Ishikawa (cell line): ENCODE data around the gene FCMR.

Experiments used
- CEBPB ChIP-seq: IDR thresholded peaks from 2 replicates; pipeline ENCODE4 v1.6.1; 2012
- EP300 ChIP-seq: IDR thresholded peaks from 2 replicates; pipeline ENCODE4 v1.6.1; 2012; ENCODE audit warnings: borderline replicate concordance
- FOXM1 ChIP-seq: IDR thresholded peaks from 2 replicates; pipeline ENCODE4 v1.6.1; 2012; ENCODE audit warnings: low read depth, borderline replicate concordance
- MAX ChIP-seq: IDR thresholded peaks from 2 replicates; pipeline ENCODE4 v1.6.1; 2012
- RAD21 ChIP-seq: IDR thresholded peaks from 2 replicates; pipeline ENCODE4 v1.6.1; 2012; ENCODE audit warnings: low read depth
- REST ChIP-seq: IDR thresholded peaks from 2 replicates; pipeline ENCODE4 v1.6.1; 2012; ENCODE audit warnings: low read depth, mild to moderate bottlenecking
- TEAD4 ChIP-seq: IDR thresholded peaks from 2 replicates; pipeline ENCODE4 v1.6.1; 2012
- USF1 ChIP-seq: IDR thresholded peaks from 2 replicates; pipeline ENCODE4 v1.6.1; 2012
- ZBTB7A ChIP-seq: IDR thresholded peaks from 2 replicates; pipeline ENCODE4 v1.6.1; 2012; ENCODE audit warnings: low read depth

- no peak for TF ChIP-seq REST
- TF ChIP-seq EP300 = no peak
- no peak for TF ChIP-seq MAX
- no peak for TF ChIP-seq RAD21
- no peak for TF ChIP-seq ZBTB7A
- no peak for TF ChIP-seq CEBPB
- no peak for TF ChIP-seq FOXM1
- no peak for TF ChIP-seq TEAD4
- no peak for TF ChIP-seq USF1
These were observed 37.9 kb downstream of the FCMR start for GRCh38 chr1:206883876-206884275.
